Coronary artery (tissue), 2 donors: ENCODE results near the gene RAVER1.
A peak's percentile ranks its signal among the peaks of the same experiment; 100 is the strongest.
"Not testable (repeated sequence)": the region's sequence is repeated elsewhere in the genome, so short reads cannot be mapped to it uniquely, and the experiment has no call there.

Source experiments
- DNase-seq: peaks from one replicate; pipeline ENCODE4 v3.0.0-alpha.2; 2017; ENCODE audit warnings: low spot score
- H3K27ac ChIP-seq, 2 donors: fragments of 200-600 bp; sonication (generic); one replicate each; pipeline ENCODE4 v1.5.1; 2016 to 2019
- H3K4me3 ChIP-seq: fragments of 200-600 bp; sonication (generic); 2 replicates; pipeline ENCODE4 v1.5.1; 2016; ENCODE audit warnings: mild to moderate bottlenecking, moderate library complexity
- CTCF ChIP-seq: fragments of 200-600 bp; sonication (generic); IDR thresholded peaks from one replicate; pipeline ENCODE4 v1.5.1; 2019; ENCODE audit warnings: antibody characterized with exemption

Gene RAVER1

GRCh38 chr19:10332965-10333757, at the start of gene RAVER1:
Gene RAVER1 (minus strand): TSS chr19:10333529. CDS start chr19:10333507, 22 bp downstream.
- peak; percentile 97 for DNase-seq
- no peak for TF ChIP-seq CTCF
- Histone ChIP-seq H3K27ac (peak within 1 kb of the TSS; percentile 84 to 95), H3K4me3 (peak within 1 kb of the TSS; percentile 86)

- not testable (repeated sequence) for DNase-seq, H3K4me3 ChIP-seq, H3K27ac ChIP-seq
Observed at GRCh38 chr19:10383223-10383499, 49.8 kb upstream of the RAVER1 start.

GRCh38 chr19:10380313-10381102, 47.2 kb upstream of the RAVER1 start, which contains the start of gene TYK2:
Gene TYK2 (minus strand): TSS chr19:10380572. CDS start chr19:10378406, 2,166 bp downstream.
- no peak for TF ChIP-seq CTCF
- Histone ChIP-seq H3K27ac (peak within 1 kb of the TSS; percentile 83 to 93), H3K4me3 (peak within 1 kb of the TSS; percentile 99)
- DNase-seq, result peak; percentile 98

GRCh38 chr19:10379880-10380312, 46.6 kb upstream of the RAVER1 start:
- DNase-seq, result no peak
- TF ChIP-seq CTCF, result no peak
- H3K4me3 ChIP-seq, result peak overlapping the region; percentile 99
- H3K27ac ChIP-seq, result peak overlapping the region; percentile 83 to 93

- TF ChIP-seq CTCF, result no peak
- Histone ChIP-seq H3K4me3 (no peak overlapping the region), H3K27ac (no peak overlapping the region)
- no peak for DNase-seq
Observed at GRCh38 chr19:10378124-10378523, 44.8 kb upstream of the RAVER1 start.

GRCh38 chr19:10377140-10377640, 43.9 kb upstream of the RAVER1 start:
- H3K27ac ChIP-seq, DNase-seq, H3K4me3 ChIP-seq: not testable (repeated sequence)

GRCh38 chr19:10374931-10375330, 41.6 kb upstream of the RAVER1 start:
- no peak for TF ChIP-seq CTCF
- DNase-seq, result no peak
- H3K4me3 ChIP-seq, result no peak overlapping the region

GRCh38 chr19:10372690-10373089, 39.4 kb upstream of the RAVER1 start:
- no peak overlapping the region for H3K4me3 ChIP-seq
- TF ChIP-seq CTCF, result no peak
- DNase-seq, result no peak
- no peak overlapping the region for H3K27ac ChIP-seq

More at GRCh38 chr19:10374931-10375330, 41.6 kb upstream of the RAVER1 start:
- no peak overlapping the region for H3K27ac ChIP-seq
